ENCODE results near the gene CPB1. TPM values are rescaled to one million over a fixed set of nuclear protein-coding genes. Genes with fewer than 3 reads are reported as not detected.

The CPB1 gene
- not detected in 2 replicates for total RNA-seq

GRCh38 chr3:148827585-148827984 lies at the start of gene CPB1:
Gene CPB1, plus strand, starts transcription at chr3:148827811. Its CDS starts 13 bp downstream, at chr3:148827824.

GRCh38 chr3:148865049-148865448 lies 37.4 kb downstream of the CPB1 start, which contains the start of gene CPA3:
Gene CPA3, plus strand, starts transcription at chr3:148865296. Its CDS starts 12 bp downstream, at chr3:148865308.

Other genes with a start within 250 kb of the CPB1 start
- gene AGTR1, start 129.9 kb upstream of the CPB1 start, total RNA-seq = not detected in 2 replicates
- gene CPA3, start 37.5 kb downstream of the CPB1 start, total RNA-seq = 0.29 TPM in 1 of 2 replicates, not detected in the other
- 33.2 and 45.5 TPM in 2 replicates for gene GYG1, start 163.7 kb downstream of the CPB1 start, total RNA-seq